ENCODE data around the gene MTCH1. TPM values are rescaled to one million over a fixed set of nuclear protein-coding genes. Genes with fewer than 3 reads are reported as not detected.
A peak's percentile ranks its signal among the peaks of the same experiment; 100 is the strongest.

The MTCH1 gene
- total RNA-seq, 1 experiment from 2014 or later: 241 TPM

DNA sequence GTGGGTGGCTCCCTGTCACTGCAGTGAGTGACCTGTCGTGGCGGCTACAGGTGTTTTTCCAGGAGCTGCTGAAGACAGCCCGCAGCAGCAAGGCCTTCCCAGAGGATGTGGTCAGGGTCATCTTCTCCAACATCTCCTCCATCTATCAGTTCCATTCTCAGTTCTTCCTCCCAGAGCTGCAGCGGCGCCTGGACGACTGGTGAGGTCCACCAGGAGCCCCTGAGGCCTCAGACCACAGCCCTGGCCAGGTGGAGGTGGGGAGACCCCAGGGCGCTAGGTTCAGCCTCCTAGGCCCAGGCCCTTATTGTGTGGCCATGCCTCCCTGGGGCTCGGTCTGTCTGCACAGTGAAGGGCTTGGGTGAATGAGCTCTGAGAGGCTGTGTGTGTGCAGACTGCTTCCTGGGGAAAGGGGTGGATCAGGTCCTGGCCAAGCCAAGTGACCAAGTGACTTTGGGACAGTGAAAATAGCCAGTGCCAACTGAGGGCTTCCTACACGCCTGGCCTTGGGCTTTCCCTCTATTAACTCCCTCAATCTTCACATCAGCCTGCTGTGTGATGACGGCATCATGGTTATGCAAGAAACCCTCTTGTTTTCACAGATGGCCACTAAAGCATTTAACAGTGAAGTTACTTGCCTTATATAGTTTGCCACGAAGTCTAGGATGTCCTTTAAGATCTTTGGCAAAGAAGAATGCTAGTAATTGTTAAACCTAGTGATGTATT, 25.8 kb upstream of the MTCH1 start:
- intact Hi-C loops (cut with micrococcal nuclease; ENCODE audit: unreplicated experiment): no loop called here
- BruUV-seq (replicated peaks): no TSS peak
- no peaks in the 10 kb centered on the region for H3F3A ChIP-seq (ENCODE audit: insufficient read depth, low read depth)
- no peaks in the 10 kb centered on the region for H3K79me2 ChIP-seq (ENCODE audit: low read depth)
- H3K27ac ChIP-seq: no peak overlapping the region
- ChIA-PET CTCF (no interaction called here), POLR2A (ENCODE audit: unreplicated experiment) (no interaction called here)
- H3K9me2 ChIP-seq (ENCODE audit: insufficient read depth): no peaks in the 10 kb centered on the region
- H3K36me3 ChIP-seq (ENCODE audit: low read depth): no peaks in the 10 kb centered on the region
- TF ChIP-seq EZH2 (IDR thresholded peaks at IDR 0.05; ENCODE audit: low read depth) (no peak), CTCF (conservative IDR thresholded peaks at IDR 0.05) (no peak)
- H2AFZ ChIP-seq: no peak overlapping the region
- no peaks in the 10 kb centered on the region for H4K20me1 ChIP-seq (ENCODE audit: insufficient read depth)
- no peaks in the 10 kb centered on the region for H3K4me1 ChIP-seq (replicated peaks; ENCODE audit: insufficient read depth)
- no peak for DNase-seq
- H3K9me3 ChIP-seq (ENCODE audit: insufficient read depth, low read depth): no peaks in the 10 kb centered on the region
- no peak overlapping the region for H3K4me3 ChIP-seq
- H3K27me3 ChIP-seq (ENCODE audit: insufficient read depth, low read depth): no peaks in the 10 kb centered on the region
- no peak overlapping the region for H3K4me2 ChIP-seq

GRCh38 chr6:37010402-37010892, 24.5 kb upstream of the MTCH1 start:
- Histone ChIP-seq H4K20me1 (ENCODE audit: insufficient read depth) (no peaks in the 10 kb centered on the region), H3K36me3 (ENCODE audit: low read depth) (no peaks in the 10 kb centered on the region), H3K9me3 (ENCODE audit: insufficient read depth, low read depth) (no peaks in the 10 kb centered on the region), H3K27me3 (ENCODE audit: insufficient read depth, low read depth) (no peaks in the 10 kb centered on the region), H3K4me1 (replicated peaks; ENCODE audit: insufficient read depth) (no peaks in the 10 kb centered on the region), H3F3A (ENCODE audit: insufficient read depth, low read depth) (no peaks in the 10 kb centered on the region), H3K4me3 (no peak overlapping the region), H3K4me2 (no peak overlapping the region), H3K79me2 (ENCODE audit: low read depth) (no peaks in the 10 kb centered on the region), H3K9me2 (ENCODE audit: insufficient read depth) (no peaks in the 10 kb centered on the region), H2AFZ (no peak overlapping the region), H3K27ac (no peak overlapping the region)
- intact Hi-C loops (cut with micrococcal nuclease; ENCODE audit: unreplicated experiment): no loop called here
- no peak for TF ChIP-seq CTCF (conservative IDR thresholded peaks at IDR 0.05)
- TF ChIP-seq EZH2 (IDR thresholded peaks at IDR 0.05; ENCODE audit: low read depth): no peak
- BruUV-seq (replicated peaks): no TSS peak
- peak in 1 of 2 experiments; percentile 17 for DNase-seq
- POLR2A ChIA-PET (ENCODE audit: unreplicated experiment): interaction anchor here (0.6 kb wide), 1 partner anchor 87 kb away, joined by 4 read pairs; no protein-coding TSS in a partner anchor
- CTCF ChIA-PET: no interaction called here

DNA sequence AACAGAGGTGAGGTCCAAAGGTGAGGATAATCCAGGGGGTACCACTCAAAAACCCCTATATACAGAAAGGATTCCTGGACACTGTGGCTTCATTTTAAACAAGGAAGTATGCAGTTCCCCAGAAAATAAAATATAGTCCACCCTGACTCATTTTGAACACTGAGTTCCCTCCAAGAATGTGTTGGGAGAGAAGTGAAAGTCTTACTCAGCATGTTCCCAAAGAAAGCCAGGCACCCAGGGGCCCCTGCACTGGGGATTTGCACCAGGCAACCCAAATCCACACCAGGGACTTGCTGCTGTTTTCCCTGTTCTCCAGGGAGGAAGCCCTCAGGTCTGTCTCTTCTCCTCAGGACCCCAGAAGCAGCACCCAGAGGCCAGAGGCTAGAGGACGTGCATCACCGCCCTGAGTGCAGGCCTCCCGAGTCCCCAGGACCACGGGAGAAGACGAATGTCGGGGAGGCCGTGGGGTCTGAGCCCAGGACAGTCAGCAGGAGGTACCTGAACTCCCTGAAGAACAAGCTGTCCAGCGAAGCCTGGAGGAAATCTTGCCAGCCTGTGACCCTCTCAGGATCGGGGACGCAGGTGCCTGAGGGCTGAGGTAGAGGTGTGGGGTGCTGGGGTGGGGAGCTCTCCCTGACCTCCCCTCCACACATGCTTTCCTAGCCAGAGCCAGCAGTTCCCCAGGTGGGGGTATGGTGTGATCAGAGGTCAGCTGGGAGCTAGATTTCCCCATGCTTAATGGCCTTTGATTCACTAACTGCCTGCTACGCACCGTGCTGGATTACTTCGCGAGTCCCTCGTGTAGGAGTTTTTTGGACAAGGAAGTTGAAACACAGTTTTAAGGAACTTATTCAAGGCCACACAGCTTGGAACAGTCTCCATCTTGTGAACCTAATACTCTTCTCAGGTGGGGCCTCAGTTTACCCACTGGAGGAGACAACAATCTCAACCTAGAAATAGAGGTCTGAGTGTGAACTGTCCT, 22.8 kb upstream of the MTCH1 start:
- Histone ChIP-seq H4K20me1 (ENCODE audit: insufficient read depth) (no peaks in the 10 kb centered on the region), H3F3A (ENCODE audit: insufficient read depth, low read depth) (no peaks in the 10 kb centered on the region), H3K9me2 (ENCODE audit: insufficient read depth) (no peaks in the 10 kb centered on the region), H3K4me2 (no peak overlapping the region), H2AFZ (no peak overlapping the region), H3K9me3 (ENCODE audit: insufficient read depth, low read depth) (no peaks in the 10 kb centered on the region), H3K79me2 (ENCODE audit: low read depth) (no peaks in the 10 kb centered on the region), H3K27ac (no peak overlapping the region), H3K36me3 (ENCODE audit: low read depth) (no peaks in the 10 kb centered on the region), H3K4me3 (no peak overlapping the region), H3K27me3 (ENCODE audit: insufficient read depth, low read depth) (no peaks in the 10 kb centered on the region), H3K4me1 (replicated peaks; ENCODE audit: insufficient read depth) (no peaks in the 10 kb centered on the region)
- peak in 1 of 2 experiments; percentile 15 for DNase-seq
- CTCF ChIA-PET: no interaction called here
- BruUV-seq (replicated peaks): no TSS peak
- intact Hi-C loops (cut with micrococcal nuclease; ENCODE audit: unreplicated experiment): no loop called here
- POLR2A ChIA-PET (ENCODE audit: unreplicated experiment): no interaction called here
- TF ChIP-seq CTCF (conservative IDR thresholded peaks at IDR 0.05) (no peak), EZH2 (IDR thresholded peaks at IDR 0.05; ENCODE audit: low read depth) (no peak)
